Measurements from ENCODE around the gene TM4SF20. TPM values are rescaled to one million over a fixed set of nuclear protein-coding genes. Genes with fewer than 3 reads are reported as not detected.

The TM4SF20 gene
- polyA plus RNA-seq, 4 donors, result 175 to 336 (median 206) TPM

DNA sequence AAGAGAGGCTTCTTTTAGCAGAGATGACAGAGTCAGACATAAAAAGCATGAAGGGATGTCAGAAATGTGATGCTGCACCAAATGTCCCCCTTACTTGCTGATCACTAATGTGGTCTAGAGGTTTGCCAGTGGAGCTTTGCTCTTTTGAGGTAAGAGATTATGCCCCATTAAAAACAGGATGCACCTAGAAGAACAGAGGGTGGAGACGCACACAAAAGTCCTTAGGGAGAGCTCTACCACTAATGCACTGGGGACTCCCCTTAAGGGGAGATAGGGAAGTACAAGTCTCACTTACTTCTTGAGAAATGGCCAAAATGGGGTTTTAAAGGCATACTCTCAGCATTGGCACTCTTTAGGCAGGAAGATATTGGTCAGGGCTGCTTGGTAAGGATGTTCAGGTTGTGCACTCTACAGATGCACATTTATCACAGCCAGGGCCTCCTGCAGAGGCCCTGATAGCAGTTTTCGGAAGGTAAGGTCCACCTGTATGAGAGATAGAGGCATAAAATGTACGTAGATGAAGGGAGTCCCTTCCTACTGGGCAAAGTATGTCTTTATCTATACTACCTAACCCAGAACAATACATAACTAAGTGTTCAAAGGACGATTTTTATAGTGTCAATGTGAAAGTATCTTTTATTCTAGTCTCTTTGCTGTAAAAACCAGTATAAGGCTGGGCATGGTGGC lies 25.6 kb upstream of the TM4SF20 start:
- H3K9me3 ChIP-seq (ENCODE audit: control insufficient read depth in 2 of 2, insufficient read depth in 1 of 2, low read depth in 1 of 2, low read length in 1 of 2), result no peaks in the 10 kb centered on the region
- 46 to 64% (median 58%) methylated on average over 4 of the region's 4 CpGs for WGBS, 3 donors
- no peaks in the 10 kb centered on the region for H3K36me3 ChIP-seq (ENCODE audit: control insufficient read depth in 3 of 3, insufficient read depth in 2 of 3, low read depth in 1 of 3, low read length in 3 of 3)
- no peaks in the 10 kb centered on the region for H3K27me3 ChIP-seq (ENCODE audit: control insufficient read depth in 3 of 3, insufficient read depth in 3 of 3, low read length in 3 of 3)
- H3K27ac ChIP-seq (ENCODE audit: low read depth in 1 of 3, low read length in 2 of 3), result peak overlapping the region in 1 of 3 donors; percentile 38
- peak; percentile 26 to 58 for DNase-seq
- no peak overlapping the region for H3K4me3 ChIP-seq (ENCODE audit: low read depth in 1 of 3, low read length in 3 of 3)
- peaks cover 0 to 37% (median 17%) of the 10 kb centered on the region in 3 donors for H3K4me1 ChIP-seq (ENCODE audit: control insufficient read depth in 3 of 3, insufficient read depth in 2 of 3, low read depth in 1 of 3, low read length in 2 of 3)
- no peak for FAIRE-seq

DNA sequence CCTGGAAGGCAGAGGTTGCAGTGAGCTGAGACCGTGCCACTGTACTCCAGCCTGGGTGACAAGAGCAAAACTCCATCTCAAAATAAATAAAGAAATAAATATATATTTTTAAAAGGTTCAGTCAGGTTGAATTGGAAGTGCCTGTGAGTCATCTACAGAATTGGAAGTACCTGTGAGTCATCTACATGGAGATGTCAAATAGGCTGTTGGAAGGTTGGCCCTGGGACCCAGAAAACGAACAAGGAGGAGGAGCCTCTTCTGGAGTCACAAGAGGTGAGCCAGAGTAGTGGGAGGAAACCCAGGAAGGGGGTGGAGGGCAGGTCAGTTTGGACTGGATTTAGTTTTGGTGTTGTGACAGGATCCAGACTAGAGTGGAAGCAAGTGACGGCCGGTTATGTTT lies 23.9 kb upstream of the TM4SF20 start:
- H3K36me3 ChIP-seq (ENCODE audit: control insufficient read depth in 3 of 3, insufficient read depth in 2 of 3, low read depth in 1 of 3, low read length in 3 of 3), result no peaks in the 10 kb centered on the region
- no peak overlapping the region for H3K4me3 ChIP-seq (ENCODE audit: low read depth in 1 of 3, low read length in 3 of 3)
- H3K4me1 ChIP-seq (ENCODE audit: control insufficient read depth in 3 of 3, insufficient read depth in 2 of 3, low read depth in 1 of 3, low read length in 2 of 3), result peaks cover 0 to 51% (median 19%) of the 10 kb centered on the region in 3 donors
- WGBS, 3 donors, result 48 to 52% (median 50%) methylated on average over 4 of the region's 4 CpGs
- no peaks in the 10 kb centered on the region for H3K9me3 ChIP-seq (ENCODE audit: control insufficient read depth in 2 of 2, insufficient read depth in 1 of 2, low read depth in 1 of 2, low read length in 1 of 2)
- H3K27ac ChIP-seq (ENCODE audit: low read depth in 1 of 3, low read length in 2 of 3), result no peak overlapping the region
- DNase-seq, result no peak
- FAIRE-seq, result no peak
- H3K27me3 ChIP-seq (ENCODE audit: control insufficient read depth in 3 of 3, insufficient read depth in 3 of 3, low read length in 3 of 3), result no peaks in the 10 kb centered on the region

DNA sequence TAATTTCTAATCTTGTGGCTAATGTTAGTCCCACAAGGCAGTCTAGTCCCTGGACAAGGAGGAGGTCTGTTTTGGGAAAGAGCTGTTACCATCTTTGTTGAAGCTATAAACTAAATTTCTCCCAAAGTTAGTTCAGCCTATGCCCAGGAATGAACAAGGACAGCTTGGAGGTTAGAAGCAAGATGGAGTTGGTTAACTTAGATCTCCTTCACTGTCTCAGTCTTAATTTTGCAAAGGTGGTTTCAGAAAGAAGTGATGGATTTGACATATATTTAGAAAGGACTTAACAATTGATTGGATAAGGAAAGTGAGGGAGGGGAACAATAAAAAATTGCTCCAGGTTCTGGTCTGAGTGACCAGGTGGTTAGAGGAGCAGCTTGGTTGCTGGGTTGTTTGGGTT lies 23.2 kb upstream of the TM4SF20 start:
- no peak for DNase-seq
- no peaks in the 10 kb centered on the region for H3K27me3 ChIP-seq (ENCODE audit: control insufficient read depth in 3 of 3, insufficient read depth in 3 of 3, low read length in 3 of 3)
- no peaks in the 10 kb centered on the region for H3K9me3 ChIP-seq (ENCODE audit: control insufficient read depth in 2 of 2, insufficient read depth in 1 of 2, low read depth in 1 of 2, low read length in 1 of 2)
- peak overlapping the region in 1 of 3 donors; percentile 89 for H3K27ac ChIP-seq (ENCODE audit: low read depth in 1 of 3, low read length in 2 of 3)
- peaks cover 0 to 56% (median 19%) of the 10 kb centered on the region in 3 donors for H3K4me1 ChIP-seq (ENCODE audit: control insufficient read depth in 3 of 3, insufficient read depth in 2 of 3, low read depth in 1 of 3, low read length in 2 of 3)
- no peak overlapping the region for H3K4me3 ChIP-seq (ENCODE audit: low read depth in 1 of 3, low read length in 3 of 3)
- no peaks in the 10 kb centered on the region for H3K36me3 ChIP-seq (ENCODE audit: control insufficient read depth in 3 of 3, insufficient read depth in 2 of 3, low read depth in 1 of 3, low read length in 3 of 3)
- FAIRE-seq, result no peak

DNA sequence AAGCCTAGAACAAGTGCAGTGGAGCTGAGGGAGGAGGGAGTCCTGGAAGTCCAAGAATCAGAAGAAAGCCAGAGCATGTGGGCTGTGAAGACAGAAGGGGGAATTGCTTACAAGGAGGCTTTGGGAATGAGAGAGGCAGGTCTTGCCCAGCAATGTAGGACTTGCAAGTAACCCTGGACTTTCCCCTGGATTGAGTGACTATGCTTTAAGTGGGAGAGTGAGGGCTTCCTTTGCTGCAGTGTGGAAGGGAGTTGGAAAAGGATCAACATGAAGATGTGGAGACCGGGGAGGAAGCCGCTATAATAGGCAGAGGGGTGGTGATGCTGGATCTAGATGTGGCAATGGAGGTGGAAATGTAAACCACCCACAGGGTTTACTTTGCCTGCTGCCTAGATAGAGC lies 22.4 kb upstream of the TM4SF20 start:
- peaks cover 0 to 51% (median 19%) of the 10 kb centered on the region in 3 donors for H3K4me1 ChIP-seq (ENCODE audit: control insufficient read depth in 3 of 3, insufficient read depth in 2 of 3, low read depth in 1 of 3, low read length in 2 of 3)
- FAIRE-seq (no peak), DNase-seq (peak; percentile 59 to 63)
- H3K9me3 ChIP-seq (ENCODE audit: control insufficient read depth in 2 of 2, insufficient read depth in 1 of 2, low read depth in 1 of 2, low read length in 1 of 2), result no peaks in the 10 kb centered on the region
- no peaks in the 10 kb centered on the region for H3K27me3 ChIP-seq (ENCODE audit: control insufficient read depth in 3 of 3, insufficient read depth in 3 of 3, low read length in 3 of 3)
- WGBS, 3 donors, result 13 to 36% (median 18%) methylated on average over 2 of the region's 2 CpGs
- no peaks in the 10 kb centered on the region for H3K36me3 ChIP-seq (ENCODE audit: control insufficient read depth in 3 of 3, insufficient read depth in 2 of 3, low read depth in 1 of 3, low read length in 3 of 3)
- no peak overlapping the region for H3K4me3 ChIP-seq (ENCODE audit: low read depth in 1 of 3, low read length in 3 of 3)
- H3K27ac ChIP-seq (ENCODE audit: low read depth in 1 of 3, low read length in 2 of 3), result peak overlapping the region in 2 of 3 donors; percentile 32 to 89

- 10 to 63% (median 24%) methylated on average over 4 of the region's 4 CpGs for WGBS, 3 donors
- H3K27ac ChIP-seq (ENCODE audit: low read depth in 1 of 3, low read length in 2 of 3), result peak overlapping the region; percentile 20 to 89 (median 68)
- H3K4me3 ChIP-seq (ENCODE audit: low read depth in 1 of 3, low read length in 3 of 3), result no peak overlapping the region
- DNase-seq (peak; percentile 68 to 71), FAIRE-seq (no peak)
- no peaks in the 10 kb centered on the region for H3K9me3 ChIP-seq (ENCODE audit: control insufficient read depth in 2 of 2, insufficient read depth in 1 of 2, low read depth in 1 of 2, low read length in 1 of 2)
- H3K4me1 ChIP-seq (ENCODE audit: control insufficient read depth in 3 of 3, insufficient read depth in 2 of 3, low read depth in 1 of 3, low read length in 2 of 3), result peaks cover 4 to 40% (median 11%) of the 10 kb centered on the region in 3 donors
- H3K27me3 ChIP-seq (ENCODE audit: control insufficient read depth in 3 of 3, insufficient read depth in 3 of 3, low read length in 3 of 3), result no peaks in the 10 kb centered on the region
- no peaks in the 10 kb centered on the region for H3K36me3 ChIP-seq (ENCODE audit: control insufficient read depth in 3 of 3, insufficient read depth in 2 of 3, low read depth in 1 of 3, low read length in 3 of 3)
These were observed 19.9 kb upstream of the TM4SF20 start for GRCh38 chr2:227398684-227399670.

- H3K36me3 ChIP-seq (ENCODE audit: control insufficient read depth in 3 of 3, insufficient read depth in 2 of 3, low read depth in 1 of 3, low read length in 3 of 3), result no peaks in the 10 kb centered on the region
- no peaks in the 10 kb centered on the region for H3K9me3 ChIP-seq (ENCODE audit: control insufficient read depth in 2 of 2, insufficient read depth in 1 of 2, low read depth in 1 of 2, low read length in 1 of 2)
- 14 to 49% (median 26%) methylated on average over 4 of the region's 4 CpGs for WGBS, 3 donors
- DNase-seq (peak in 1 of 2 donors; percentile 60), FAIRE-seq (no peak)
- H3K4me3 ChIP-seq (ENCODE audit: low read depth in 1 of 3, low read length in 3 of 3), result no peak overlapping the region
- no peaks in the 10 kb centered on the region for H3K27me3 ChIP-seq (ENCODE audit: control insufficient read depth in 3 of 3, insufficient read depth in 3 of 3, low read length in 3 of 3)
- peaks cover 4 to 40% (median 11%) of the 10 kb centered on the region in 3 donors for H3K4me1 ChIP-seq (ENCODE audit: control insufficient read depth in 3 of 3, insufficient read depth in 2 of 3, low read depth in 1 of 3, low read length in 2 of 3)
- H3K27ac ChIP-seq (ENCODE audit: low read depth in 1 of 3, low read length in 2 of 3), result peak overlapping the region in 1 of 3 donors; percentile 89
These were observed 18.5 kb upstream of the TM4SF20 start for GRCh38 chr2:227397562-227397961.

GRCh38 chr2:227395556-227395955 lies 16.4 kb upstream of the TM4SF20 start:
- peak overlapping the region; percentile 75 to 81 (median 79) for H3K27ac ChIP-seq (ENCODE audit: low read depth in 1 of 3, low read length in 2 of 3)
- FAIRE-seq (no peak), DNase-seq (peak; percentile 37 to 91)
- WGBS, 3 donors, result 11 to 48% (median 38%) methylated on average over 1 of the region's 1 CpG
- H3K4me1 ChIP-seq (ENCODE audit: control insufficient read depth in 3 of 3, insufficient read depth in 2 of 3, low read depth in 1 of 3, low read length in 2 of 3), result peaks cover 4 to 27% (median 5%) of the 10 kb centered on the region in 3 donors
- no peak overlapping the region for H3K4me3 ChIP-seq (ENCODE audit: low read depth in 1 of 3, low read length in 3 of 3)
- no peaks in the 10 kb centered on the region for H3K9me3 ChIP-seq (ENCODE audit: control insufficient read depth in 2 of 2, insufficient read depth in 1 of 2, low read depth in 1 of 2, low read length in 1 of 2)
- no peaks in the 10 kb centered on the region for H3K36me3 ChIP-seq (ENCODE audit: control insufficient read depth in 3 of 3, insufficient read depth in 2 of 3, low read depth in 1 of 3, low read length in 3 of 3)
- no peaks in the 10 kb centered on the region for H3K27me3 ChIP-seq (ENCODE audit: control insufficient read depth in 3 of 3, insufficient read depth in 3 of 3, low read length in 3 of 3)

DNA sequence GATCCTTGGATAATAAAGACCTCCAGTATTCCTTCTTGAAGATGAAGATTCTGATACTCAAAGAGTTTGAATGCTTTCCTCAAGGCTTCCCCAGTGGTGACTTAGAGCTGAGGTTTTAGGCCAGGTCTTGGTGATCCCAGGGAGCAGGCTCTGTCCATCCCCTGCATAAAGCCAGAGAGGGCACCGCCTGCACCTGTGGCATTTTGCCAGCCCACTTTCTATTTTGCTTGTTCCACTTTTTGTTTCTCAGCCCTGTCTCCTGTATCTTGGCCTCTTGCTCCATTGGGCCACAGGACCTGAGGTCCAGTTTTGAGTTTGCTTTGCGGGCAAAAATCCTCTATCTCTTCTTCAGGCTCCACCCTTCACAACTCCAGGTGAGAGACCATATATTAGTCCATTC lies 15.3 kb upstream of the TM4SF20 start:
- Histone ChIP-seq H3K27me3 (ENCODE audit: control insufficient read depth in 3 of 3, insufficient read depth in 3 of 3, low read length in 3 of 3) (no peaks in the 10 kb centered on the region), H3K4me1 (ENCODE audit: control insufficient read depth in 3 of 3, insufficient read depth in 2 of 3, low read depth in 1 of 3, low read length in 2 of 3) (peaks cover 4 to 19% (median 5%) of the 10 kb centered on the region in 3 donors), H3K36me3 (ENCODE audit: control insufficient read depth in 3 of 3, insufficient read depth in 2 of 3, low read depth in 1 of 3, low read length in 3 of 3) (no peaks in the 10 kb centered on the region), H3K9me3 (ENCODE audit: control insufficient read depth in 2 of 2, insufficient read depth in 1 of 2, low read depth in 1 of 2, low read length in 1 of 2) (no peaks in the 10 kb centered on the region), H3K27ac (ENCODE audit: low read depth in 1 of 3, low read length in 2 of 3) (no peak overlapping the region), H3K4me3 (ENCODE audit: low read depth in 1 of 3, low read length in 3 of 3) (no peak overlapping the region)
- FAIRE-seq (no peak), DNase-seq (no peak)
- WGBS, 3 donors, result 45 to 91% (median 49%) methylated on average over 2 of the region's 2 CpGs

Measured in small intestine (tissue), 7 donors.